ENCODE results near the gene PPP2R3B.

Gene PPP2R3B

GRCh38 chrX:292900-293897, 93.5 kb downstream of the PPP2R3B start:
- DNase-seq, result no peak

GRCh38 chrX:291411-291901, 95.3 kb downstream of the PPP2R3B start:
- no peak for DNase-seq

- no peak for DNase-seq
Observed at GRCh38 chrX:290476-291166, 96.1 kb downstream of the PPP2R3B start.

- DNase-seq, result no peak
Observed at GRCh38 chrX:288561-288991, 98.1 kb downstream of the PPP2R3B start.

GRCh38 chrX:287670-288069, 99.0 kb downstream of the PPP2R3B start:
- no peak for DNase-seq

GRCh38 chrX:285076-285677, 101.5 kb downstream of the PPP2R3B start:
- no peak for DNase-seq
